Keratinocyte (primary cell): ENCODE measurements around the gene CRYBA2. TPM values are rescaled to one million over a fixed set of nuclear protein-coding genes. Genes with fewer than 3 reads are reported as not detected.

Experiments
- DNase-seq: peaks from one replicate; pipeline ENCODE4 v3.0.0-alpha.2; 2011; ENCODE audit warnings: low read depth, missing footprints, low spot score
- FAIRE-seq: peaks from 2 replicates; lab custom pipeline; 2011; peaks lifted over from hg19 to GRCh38; lab: Jason Lieb, UNC
- H2AFZ ChIP-seq: 2 replicates; pipeline ENCODE4 v1.6.0; 2012; ENCODE audit warnings: low read length, control low read depth, inconsistent platforms; ENCODE audit not compliant: control insufficient read depth
- H3K27ac ChIP-seq: 2 replicates; pipeline ENCODE4 v1.5.1; 2011; ENCODE audit warnings: low read length; ENCODE audit not compliant: control insufficient read depth, insufficient read depth
- H3K27me3 ChIP-seq: 3 replicates; pipeline ENCODE4 v1.6.0; 2011; ENCODE audit warnings: low read length; ENCODE audit not compliant: control insufficient read depth, insufficient read depth; ENCODE audit errors: extremely low read depth
- H3K36me3 ChIP-seq, 2 experiments: 2 replicates in 1 of 2; 3 replicates in 1 of 2; pipeline ENCODE4 v1.5.1; 2011; ENCODE audit warnings: low read length in 2 of 2, mild to moderate bottlenecking in 1 of 2; ENCODE audit not compliant: control insufficient read depth in 2 of 2, insufficient read depth in 2 of 2; ENCODE audit errors: extremely low read depth in 1 of 2
- H3K4me1 ChIP-seq: 3 replicates; pipeline ENCODE4 v1.5.1; 2011; ENCODE audit warnings: low read length; ENCODE audit not compliant: control insufficient read depth, insufficient read depth; ENCODE audit errors: extremely low read depth
- H3K4me2 ChIP-seq: 3 replicates; pipeline ENCODE4 v1.6.0; 2011; ENCODE audit warnings: low read depth, low read length; ENCODE audit not compliant: control insufficient read depth, insufficient read depth; ENCODE audit errors: extremely low read depth
- H3K4me3 ChIP-seq, 3 experiments: fragments of 200-600 bp in 1 of 3; sonication (generic) in 1 of 3; 2 replicates in 2 of 3; 3 replicates in 1 of 3; pipeline ENCODE4 v1.5.1; 2011 to 2016; ENCODE audit warnings: low read length in 3 of 3, mild to moderate bottlenecking in 3 of 3, control low read depth in 2 of 3, inconsistent platforms in 1 of 3, low read depth in 1 of 3, mixed read lengths in 1 of 3, mixed run types in 1 of 3, moderate library complexity in 1 of 3; ENCODE audit not compliant: control insufficient read depth in 2 of 3, insufficient read depth in 2 of 3; ENCODE audit errors: extremely low read depth in 1 of 3
- H3K79me2 ChIP-seq: 2 replicates; pipeline ENCODE4 v1.6.0; 2012; ENCODE audit warnings: low read length; ENCODE audit not compliant: control insufficient read depth, insufficient read depth
- H3K9ac ChIP-seq: 3 replicates; pipeline ENCODE4 v1.6.0; 2011; ENCODE audit warnings: low read length; ENCODE audit not compliant: control insufficient read depth, insufficient read depth; ENCODE audit errors: extremely low read depth
- H3K9me1 ChIP-seq: 3 replicates; pipeline ENCODE4 v1.6.0; 2011; ENCODE audit warnings: low read length; ENCODE audit not compliant: control insufficient read depth, insufficient read depth; ENCODE audit errors: extremely low read depth
- H3K9me3 ChIP-seq: 2 replicates; pipeline ENCODE4 v1.5.1; 2012; ENCODE audit warnings: low read depth, low read length; ENCODE audit not compliant: control insufficient read depth
- H4K20me1 ChIP-seq: 3 replicates; pipeline ENCODE4 v1.6.0; 2011; ENCODE audit warnings: low read length; ENCODE audit not compliant: control insufficient read depth, insufficient read depth; ENCODE audit errors: extremely low read depth
- CTCF ChIP-seq, 3 experiments: IDR thresholded peaks in 1 of 3; conservative IDR thresholded peaks in 1 of 3; optimal IDR thresholded peaks in 1 of 3; 2 replicates in 2 of 3; 3 replicates in 1 of 3; pipeline versions ENCODE3 to v1.5.1; 2011; ENCODE audit warnings: low read length in 3 of 3, mild to moderate bottlenecking in 3 of 3, moderate library complexity in 2 of 3, control low read depth in 1 of 3, inconsistent platforms in 1 of 3; ENCODE audit not compliant: insufficient read depth in 2 of 3; ENCODE audit errors: extremely low read depth in 1 of 3
- EZH2 ChIP-seq: IDR thresholded peaks from one replicate; pipeline ENCODE4 v1.6.1; 2012; ENCODE audit warnings: inconsistent platforms, mild to moderate bottlenecking, low read length, moderate library complexity
- dilution Hi-C: fragments of 300-500 bp; cut with MboI; formaldehyde crosslinking; loops from one replicate; pipeline ENCODE4 v1.7.0; 2020; ENCODE audit warnings: low sequenced_read_pairs; ENCODE audit not compliant: extremely low pct_ligation_motif_present
- polyA plus RNA-seq, 5 experiments: library from polyadenylated mRNA; depleted of rRNA in 3 of 5; stranded (reverse) in 3 of 5; stranded (forward) in 1 of 5; unstranded in 1 of 5; fragments of >200 nt; gene quantifications; 1 replicate in 1 of 5; 2 replicates in 3 of 5; 3 replicates in 1 of 5; pipeline versions ENCODE4 v1.2.1 to v1.2.3, GENCODE V29; 2011 to 2012; ENCODE audit warnings: missing spikeins in 2 of 5, low read depth in 1 of 5, low replicate concordance in 1 of 5

The CRYBA2 gene
- polyA plus RNA-seq, 1 donor (not counting 4 experiments of a cell fraction or from before 2014, with no cell fraction given), result not detected

DNA sequence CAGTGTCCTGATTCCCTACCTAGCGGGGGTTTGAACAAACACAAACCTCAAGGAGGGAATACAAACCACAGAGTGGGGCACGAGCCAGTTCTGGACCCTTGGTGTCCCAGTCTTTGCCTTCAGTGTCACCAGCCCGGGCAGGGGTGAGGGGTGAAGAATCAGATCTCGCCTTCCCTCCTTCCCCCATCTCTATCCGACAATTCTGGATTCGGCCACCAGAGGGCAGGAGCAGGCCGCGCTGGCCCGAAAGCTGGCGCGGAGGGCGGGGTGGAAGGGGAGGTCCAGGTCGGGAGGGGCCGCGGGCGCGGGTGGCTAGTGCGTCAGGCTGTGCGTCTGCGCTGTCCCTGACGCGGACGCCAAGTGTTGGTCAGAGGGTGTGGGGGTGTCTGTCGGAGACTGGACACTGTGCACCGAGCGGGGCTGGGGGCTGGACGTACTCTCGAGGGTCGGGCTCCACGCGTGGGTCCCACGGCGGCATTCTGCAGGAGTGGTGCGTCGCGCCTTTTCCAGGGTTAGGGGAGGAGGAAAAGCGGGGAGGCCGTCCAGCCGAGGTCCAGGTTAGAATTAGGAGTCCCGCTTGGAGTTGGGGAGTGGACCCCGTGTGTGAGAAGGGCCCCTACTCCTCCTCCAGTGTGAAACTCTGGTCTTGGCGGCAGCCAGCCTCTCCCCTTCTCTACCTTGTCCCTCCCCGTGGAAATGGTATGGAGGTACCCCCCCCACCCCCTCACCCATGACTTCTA lies 2.9 kb upstream of the CRYBA2 start:
- Histone ChIP-seq H3K4me3 (peak overlapping the region; percentile 0 to 49 (median 34)), H3K9me1 (no peaks in the 10 kb centered on the region), H3K4me2 (peak overlapping the region; percentile 70), H3K79me2 (no peaks in the 10 kb centered on the region), H3K36me3 (no peaks in the 10 kb centered on the region), H3K9me3 (no peaks in the 10 kb centered on the region), H3K4me1 (peaks cover 10% of the 10 kb centered on the region), H3K9ac (no peak overlapping the region), H3K27ac (no peak overlapping the region), H2AFZ (peak overlapping the region; percentile 33), H3K27me3 (peaks cover 85% of the 10 kb centered on the region), H4K20me1 (peaks cover 4% of the 10 kb centered on the region)
- dilution Hi-C loops, result no loop called here
- TF ChIP-seq EZH2, result no peak
- TF ChIP-seq CTCF (optimal IDR thresholded peaks at IDR 0.05 in 1 of 3, IDR thresholded peaks at IDR 0.05 in 1 of 3, conservative IDR thresholded peaks at IDR 0.05 in 1 of 3; ENCODE audit: extremely low read depth in 1 of 3, insufficient read depth in 2 of 3, low read length in 3 of 3), result peak; percentile 73 to 95 (median 94)
- FAIRE-seq (peak; percentile 46), DNase-seq (no peak)

DNA sequence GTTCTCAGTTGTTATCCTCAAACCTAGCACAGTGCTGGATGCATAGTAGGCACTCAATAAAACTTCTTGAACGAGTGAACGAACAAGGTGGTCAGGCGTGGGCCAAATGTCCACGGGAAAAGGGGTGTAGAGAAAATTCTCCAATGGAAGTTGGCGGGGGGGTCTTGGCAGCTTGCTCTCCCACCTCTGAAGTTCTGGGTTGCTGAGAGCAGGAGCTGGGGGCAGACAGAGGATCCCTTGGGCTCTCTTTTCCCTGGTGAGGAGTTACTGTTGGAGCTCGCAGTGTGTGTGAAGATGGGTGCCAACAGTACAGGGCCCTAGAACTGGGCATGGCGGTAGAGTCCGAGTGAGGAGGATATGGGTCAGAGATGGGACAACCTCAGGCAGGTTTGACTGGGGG lies 2.3 kb upstream of the CRYBA2 start:
- TF ChIP-seq EZH2, result no peak
- no peak for TF ChIP-seq CTCF (optimal IDR thresholded peaks at IDR 0.05 in 1 of 3, IDR thresholded peaks at IDR 0.05 in 1 of 3, conservative IDR thresholded peaks at IDR 0.05 in 1 of 3; ENCODE audit: extremely low read depth in 1 of 3, insufficient read depth in 2 of 3, low read length in 3 of 3)
- Histone ChIP-seq H3K4me3 (no peak overlapping the region), H2AFZ (no peak overlapping the region), H3K36me3 (no peaks in the 10 kb centered on the region), H4K20me1 (peaks cover 4% of the 10 kb centered on the region), H3K4me2 (no peak overlapping the region), H3K9me3 (no peaks in the 10 kb centered on the region), H3K79me2 (no peaks in the 10 kb centered on the region), H3K9me1 (no peaks in the 10 kb centered on the region), H3K27me3 (peaks cover 85% of the 10 kb centered on the region), H3K27ac (no peak overlapping the region), H3K9ac (no peak overlapping the region), H3K4me1 (peaks cover 8% of the 10 kb centered on the region)
- DNase-seq (no peak), FAIRE-seq (no peak)
- dilution Hi-C loops, result no loop called here
